GM19023 (cell line): ENCODE measurements around the gene GLT1D1.
"Not testable (repeated sequence)": the region's sequence is repeated elsewhere in the genome, so short reads cannot be mapped to it uniquely, and the experiment has no call there.

Experiments used
- ATAC-seq: cut with Tn5 transposase; IDR thresholded peaks from one replicate; pipeline ENCODE4 v1.9.1; 2021; ENCODE audit warnings: mild to moderate bottlenecking, moderate library complexity; ENCODE audit not compliant: unreplicated experiment

The GLT1D1 gene

DNA sequence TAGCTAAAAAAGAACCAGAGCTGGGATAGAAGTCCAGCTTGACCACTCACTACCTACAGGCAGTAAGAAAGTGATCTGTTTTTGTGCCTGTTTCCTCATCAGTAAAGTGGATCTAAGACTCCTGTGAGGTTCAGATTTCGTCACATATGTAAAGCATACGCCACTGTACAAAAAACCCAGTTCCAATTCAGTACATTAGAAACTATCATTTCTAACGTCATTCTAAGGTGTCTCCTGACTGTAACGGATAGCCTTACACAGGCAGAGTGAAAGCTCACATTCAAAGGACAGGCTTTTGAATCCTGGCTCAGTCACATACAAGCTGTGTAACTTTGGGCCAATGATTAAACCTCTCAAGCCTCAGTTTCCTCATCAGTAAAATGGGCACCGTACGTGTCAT is 33.0 kb upstream of the GLT1D1 start:
- no peak for ATAC-seq

DNA sequence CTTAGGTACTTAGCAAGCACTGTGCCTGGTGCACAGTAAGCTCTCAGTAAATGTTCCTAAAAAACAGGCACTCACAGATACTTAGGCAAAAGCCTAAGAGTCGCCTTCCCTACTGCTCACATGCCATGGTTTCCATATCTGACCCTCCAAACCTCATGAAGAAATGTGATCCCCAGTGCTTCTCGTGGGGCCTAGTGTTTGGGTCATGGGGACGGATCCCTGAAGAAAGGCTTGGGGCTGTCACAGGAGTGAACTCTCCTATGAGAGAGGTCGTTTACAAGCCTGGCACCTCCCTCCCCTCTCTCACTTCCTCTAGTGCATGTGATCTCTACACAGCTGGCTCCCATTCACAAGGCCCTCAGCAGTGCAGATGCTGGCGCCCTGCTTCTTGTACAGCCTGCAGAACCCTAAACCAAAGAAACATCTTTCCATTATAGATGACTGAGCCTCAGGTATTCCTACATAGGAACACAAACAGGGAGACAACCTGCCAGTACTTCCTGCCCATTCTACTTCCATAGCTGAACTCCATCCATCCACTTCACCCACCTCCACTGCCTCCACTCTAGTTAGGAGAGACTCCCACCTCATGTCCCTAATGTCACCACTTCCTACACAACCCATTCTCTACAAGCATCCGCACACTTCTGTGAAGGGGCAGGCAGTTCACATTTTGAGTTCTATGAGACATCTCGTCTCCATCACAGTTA is 32.4 kb upstream of the GLT1D1 start:
- ATAC-seq: peak; percentile 52

DNA sequence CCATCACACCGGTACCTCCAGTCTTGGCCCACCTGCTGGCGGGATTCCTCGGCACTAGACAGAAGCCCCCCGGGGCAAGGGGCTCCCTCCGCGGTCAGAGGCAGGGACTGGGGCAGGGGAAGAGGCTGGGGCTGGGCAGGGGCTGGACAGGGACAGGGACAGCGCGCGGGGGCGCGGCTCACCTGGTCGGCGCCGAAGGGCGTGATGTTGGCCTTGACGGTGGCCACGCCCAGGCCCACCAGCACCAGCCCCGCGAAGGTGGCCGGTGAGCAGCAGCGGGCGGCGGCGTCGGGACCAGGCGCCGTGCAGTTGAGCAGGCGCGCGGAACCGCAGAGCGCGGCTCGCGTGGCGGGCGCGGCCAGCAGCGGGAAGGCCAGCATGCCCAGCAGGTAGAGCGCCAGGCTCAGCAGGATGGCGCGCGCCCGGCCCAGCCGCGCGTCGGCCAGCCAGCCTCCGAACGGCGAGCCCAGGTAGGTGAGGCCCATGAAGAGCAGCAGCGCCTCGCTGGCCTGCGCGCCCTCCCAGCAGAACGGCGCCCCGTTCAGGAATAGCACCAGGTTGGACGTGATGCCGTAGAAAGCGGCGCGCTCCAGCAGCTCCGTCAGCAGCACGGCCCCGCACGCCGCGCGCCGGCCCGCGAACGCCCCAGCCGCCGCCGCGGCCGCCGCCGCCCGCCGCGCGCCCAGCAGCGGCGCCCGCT is 29.9 kb upstream of the GLT1D1 start:
- ATAC-seq: peak; percentile 27

DNA sequence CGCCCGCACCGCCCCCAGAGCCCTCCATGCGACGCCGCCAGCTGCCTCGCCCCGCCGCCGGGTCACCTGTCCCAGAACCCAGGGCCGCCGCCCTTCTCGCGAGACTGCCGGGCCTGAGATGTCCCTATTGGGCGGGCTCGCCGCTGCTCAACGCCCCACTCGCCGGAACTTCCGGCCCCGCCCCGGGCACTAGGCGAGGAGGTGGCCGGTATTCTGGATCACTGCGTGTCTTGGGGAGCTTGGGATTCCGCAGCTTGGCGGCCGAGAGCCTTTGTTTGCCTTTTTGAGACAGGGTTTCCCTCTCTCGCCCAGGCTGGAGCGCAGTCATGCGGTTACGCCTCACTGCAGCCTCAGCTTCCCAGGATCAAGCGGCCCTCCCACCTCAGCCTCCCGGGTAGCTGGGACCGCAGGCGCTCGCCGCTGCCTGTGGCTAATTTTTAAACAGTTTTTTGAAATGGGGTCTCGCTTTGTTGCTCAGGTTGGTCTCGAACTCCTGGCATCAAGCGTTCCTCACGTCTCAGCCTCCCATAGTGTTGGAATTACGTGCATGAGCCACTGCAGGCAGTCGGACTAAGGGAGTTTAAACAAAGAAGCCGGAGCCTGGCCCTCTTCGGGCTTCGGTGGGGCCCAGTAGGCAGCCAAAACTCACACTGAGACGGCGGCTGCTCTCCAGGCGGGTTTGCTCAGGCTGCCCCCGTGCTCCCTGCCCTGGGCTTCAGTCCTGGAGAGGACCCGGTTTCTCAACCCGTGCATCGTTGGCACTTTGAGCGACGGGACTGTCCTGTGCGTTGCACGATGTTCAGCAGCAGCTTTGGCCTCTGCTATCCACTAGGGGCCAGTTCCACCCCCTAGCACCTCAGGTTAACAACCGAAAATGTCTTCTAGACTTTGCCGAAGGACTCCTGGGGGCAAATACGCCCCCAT is 29.1 kb upstream of the GLT1D1 start, which contains the start of gene SLC15A4:
Gene SLC15A4 (minus strand): TSS at position 43 of the 924 bp plus-strand sequence. CDS start 15 bp downstream, at position 28.
- peak; percentile 79 for ATAC-seq

- ATAC-seq: no peak
Observed at GRCh38 chr12:128825835-128826234, 27.4 kb upstream of the GLT1D1 start.

DNA sequence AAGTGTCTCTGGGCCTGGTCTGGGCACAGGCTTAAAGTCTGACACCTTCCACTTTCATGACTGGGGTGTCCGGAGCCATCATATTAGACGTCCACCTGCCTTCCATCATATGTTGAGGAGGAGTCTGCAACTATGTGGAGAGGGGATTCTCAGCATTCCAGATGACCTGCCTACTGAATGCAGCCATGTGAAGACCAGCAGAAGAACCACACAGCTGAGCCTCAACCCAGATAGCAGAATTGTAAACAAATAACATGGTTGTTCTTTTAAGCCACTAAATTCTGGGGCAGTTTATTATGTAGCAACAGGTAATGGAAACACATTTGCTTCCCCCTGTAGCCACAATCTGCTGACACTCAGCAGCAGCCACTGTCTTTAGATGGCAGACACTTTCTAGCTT is 25.6 kb upstream of the GLT1D1 start:
- no peak for ATAC-seq

DNA sequence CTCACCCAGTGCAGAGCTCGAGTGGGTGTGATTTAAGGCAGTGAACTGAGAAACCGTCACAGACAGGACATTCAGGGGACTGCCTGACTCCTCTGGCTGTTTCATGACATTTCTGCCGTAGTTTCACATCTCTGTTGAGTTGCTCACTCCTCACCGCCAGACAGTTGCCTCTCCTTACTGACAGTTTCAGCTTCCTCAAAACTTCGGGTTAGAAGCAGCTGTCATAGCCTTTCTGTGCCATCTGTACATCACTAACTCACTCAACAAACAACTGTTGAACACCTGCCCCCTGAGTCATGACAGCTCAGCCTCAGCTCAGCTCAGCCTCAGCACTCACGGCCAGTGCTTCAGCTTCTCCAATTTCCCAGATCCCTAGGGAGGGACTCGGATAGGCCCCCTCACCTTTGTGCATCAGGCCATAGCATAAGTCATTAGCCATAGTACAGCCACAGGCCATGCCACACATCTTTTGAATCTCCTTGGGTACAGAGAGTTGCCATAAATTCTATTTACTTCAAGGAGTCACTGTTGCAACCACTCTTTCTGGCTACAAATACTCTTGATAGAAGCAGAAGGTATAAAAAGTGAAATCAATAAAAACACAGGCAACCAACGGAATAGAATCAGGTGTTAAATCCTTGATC is 23.3 kb upstream of the GLT1D1 start:
- ATAC-seq: peak; percentile 89

DNA sequence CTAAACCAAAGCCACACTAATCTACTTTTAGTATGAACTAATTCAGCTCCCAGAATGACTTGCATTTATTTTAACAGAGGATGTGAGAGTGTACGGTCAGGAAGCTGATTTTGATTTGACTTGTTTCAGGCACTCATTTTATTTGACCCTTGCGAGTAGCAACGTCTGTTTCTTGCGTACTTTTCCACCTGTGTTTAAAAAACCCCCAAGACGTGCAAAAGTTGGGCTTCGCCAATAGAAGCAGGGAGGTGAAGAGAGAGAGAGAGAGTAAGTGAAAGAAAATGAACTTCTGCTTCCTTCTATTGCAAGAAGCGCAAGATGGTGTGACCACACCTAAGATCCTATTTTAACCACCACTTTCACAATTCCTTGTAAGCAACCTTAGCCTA is 22.8 kb upstream of the GLT1D1 start:
- ATAC-seq: peak; percentile 41

- no peak for ATAC-seq
Observed at GRCh38 chr12:128833418-128833817, 19.9 kb upstream of the GLT1D1 start.

GRCh38 chr12:128839885-128840284 is 13.4 kb upstream of the GLT1D1 start:
- ATAC-seq: not testable (repeated sequence)

DNA sequence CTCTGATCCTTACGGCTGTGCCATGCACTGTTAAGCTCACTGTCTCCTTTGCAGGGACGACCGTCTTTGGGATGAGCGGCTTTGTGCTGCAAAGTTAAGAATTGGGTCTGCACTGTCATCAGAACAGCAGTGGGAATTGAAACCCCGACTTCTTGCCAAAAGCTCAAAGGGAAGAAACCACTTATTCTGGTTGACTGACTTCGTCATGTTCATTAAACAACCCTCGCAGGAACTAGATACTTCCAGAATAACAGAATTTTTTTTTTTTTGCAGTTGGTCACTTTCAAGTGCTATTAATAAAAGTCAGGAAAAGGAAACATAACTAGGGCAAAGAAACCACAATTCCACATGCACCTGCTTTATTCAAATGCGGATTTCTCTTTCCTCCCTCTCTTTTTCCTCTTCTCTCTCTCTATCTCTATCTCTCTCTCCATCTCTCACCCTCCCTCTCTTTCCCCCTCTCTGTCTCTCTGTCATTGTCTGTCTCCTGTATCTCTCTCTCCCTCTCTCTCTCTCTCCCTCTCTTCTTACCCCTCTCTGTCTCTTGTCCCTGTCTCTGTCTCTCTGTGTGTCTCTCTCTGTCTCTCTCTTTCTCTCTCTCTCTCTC is 12.3 kb upstream of the GLT1D1 start:
- ATAC-seq: peak; percentile 58

GRCh38 chr12:128842579-128842978 is 10.7 kb upstream of the GLT1D1 start:
- no peak for ATAC-seq

DNA sequence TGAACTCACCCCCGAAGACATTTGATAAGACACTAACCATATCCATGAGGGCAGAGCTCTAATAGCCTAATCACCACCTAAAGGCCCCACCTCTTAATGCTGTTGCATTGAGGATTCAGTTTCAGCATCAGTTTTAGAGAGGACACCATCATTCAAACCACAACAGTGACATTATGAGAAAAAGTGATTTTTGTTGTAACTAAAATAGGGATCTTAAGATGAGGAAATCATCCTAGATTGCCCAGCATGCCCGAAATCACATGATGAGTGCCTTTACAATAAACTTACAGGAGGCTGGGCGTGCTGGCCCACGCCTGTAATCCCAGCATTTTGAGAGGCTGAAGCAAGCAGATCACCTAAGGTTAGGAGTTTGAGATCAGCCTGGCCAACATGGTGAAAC is 9.7 kb upstream of the GLT1D1 start:
- no peak for ATAC-seq

- ATAC-seq: no peak
Observed at GRCh38 chr12:128844031-128844635, 9.1 kb upstream of the GLT1D1 start.

DNA sequence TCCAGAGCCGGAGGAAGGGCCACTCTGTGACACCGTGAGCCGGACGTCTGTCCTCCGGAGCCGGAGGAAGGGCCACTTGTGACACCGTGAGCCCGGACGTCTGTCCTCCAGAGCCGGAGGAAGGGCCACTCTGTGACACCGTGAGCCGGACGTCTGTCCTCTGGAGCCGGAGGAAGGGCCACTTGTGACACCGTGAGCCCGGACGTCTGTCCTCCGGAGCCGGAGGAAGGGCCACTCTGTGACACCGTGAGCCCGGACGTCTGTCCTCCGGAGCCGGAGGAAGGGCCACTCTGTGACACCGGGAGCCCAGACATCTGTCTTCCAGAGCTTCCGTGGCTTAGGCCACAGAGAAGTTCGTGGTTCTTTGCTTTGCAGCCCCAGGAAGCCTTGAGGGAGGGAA is 6.6 kb upstream of the GLT1D1 start:
- ATAC-seq: not testable (repeated sequence)

DNA sequence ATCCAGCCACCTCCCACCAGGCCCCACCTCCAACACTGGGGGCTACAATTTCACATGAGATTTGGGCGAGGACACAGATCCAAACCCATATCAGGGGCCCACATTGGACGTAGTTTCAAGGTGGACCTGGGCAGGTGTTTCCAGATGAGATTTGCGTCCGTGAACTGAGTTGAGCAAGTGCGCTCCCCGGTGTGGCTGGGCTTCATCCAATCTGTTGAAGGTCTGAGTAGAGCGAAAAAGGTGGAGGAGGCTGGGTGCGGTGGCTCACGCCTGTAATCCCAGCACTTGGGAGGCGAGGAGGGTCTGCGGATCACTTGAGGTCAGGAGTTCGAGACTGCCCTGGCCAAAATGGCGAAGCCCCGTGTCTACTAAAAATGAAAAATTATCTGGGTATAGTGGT is 4.9 kb upstream of the GLT1D1 start:
- no peak for ATAC-seq

GRCh38 chr12:128849806-128850205 is 3.5 kb upstream of the GLT1D1 start:
- not testable (repeated sequence) for ATAC-seq

DNA sequence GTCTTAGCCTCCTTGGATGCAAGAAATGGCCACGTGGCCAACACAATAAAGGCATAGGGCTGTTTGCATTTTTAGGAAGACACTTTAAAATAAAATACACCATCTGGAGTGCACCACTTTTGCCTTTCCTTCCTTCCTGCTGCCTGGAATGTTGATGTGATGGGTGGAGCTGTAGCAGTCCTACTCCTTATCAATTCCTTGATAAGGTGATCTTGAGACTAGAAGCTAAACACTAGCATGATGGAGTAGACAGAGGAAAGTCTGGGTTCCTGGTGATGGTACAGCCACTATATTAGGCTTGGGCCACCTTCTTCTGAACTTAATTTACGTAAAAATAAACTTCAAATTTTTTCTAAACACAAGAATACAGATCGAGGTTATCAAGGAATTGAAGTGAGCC is 2.9 kb upstream of the GLT1D1 start:
- no peak for ATAC-seq

GRCh38 chr12:128851429-128851828 is 1.8 kb upstream of the GLT1D1 start:
- ATAC-seq: not testable (repeated sequence)
